Calu3 (cell line): ENCODE measurements around the gene DPEP1. TPM values are rescaled to one million over a fixed set of nuclear protein-coding genes. Genes with fewer than 3 reads are reported as not detected.
A peak's percentile ranks its signal among the peaks of the same experiment; 100 is the strongest.

Experiments used
- BruUV-seq: library from RNA; stranded (reverse); fragments of 400-500 nt; replicated peaks from 2 replicates; lab custom pipeline; 2021; lab: Mats Ljungman, UMichigan
- CTCF ChIA-PET: fragments of 300-600 bp; sonication (Branson Sonifier 250); formaldehyde crosslinking; loops from one replicate; lab custom pipeline; 2022; ENCODE audit warnings: antibody characterized with exemption; lab: Charles Lee
- DNase-seq: peaks from one replicate; pipeline ENCODE4 v3.0.0; 2022
- H3K27ac Mint-ChIP-seq: one replicate; pipeline ENCODE4 v1.8.0; 2022; ENCODE audit warnings: mixed read lengths; ENCODE audit not compliant: unreplicated experiment
- H3K27me3 Mint-ChIP-seq: one replicate; pipeline ENCODE4 v1.8.0; 2022; ENCODE audit warnings: mixed read lengths; ENCODE audit not compliant: unreplicated experiment
- H3K36me3 Mint-ChIP-seq: one replicate; pipeline ENCODE4 v1.8.0; 2022; ENCODE audit warnings: mild to moderate bottlenecking, moderate library complexity, mixed read lengths; ENCODE audit not compliant: insufficient read depth, unreplicated experiment
- H3K4me1 Mint-ChIP-seq: one replicate; pipeline ENCODE4 v1.8.0; 2022; ENCODE audit warnings: mild to moderate bottlenecking, low read depth, mixed read lengths; ENCODE audit not compliant: unreplicated experiment
- H3K4me3 Mint-ChIP-seq: one replicate; pipeline ENCODE4 v1.8.0; 2022; ENCODE audit warnings: mild to moderate bottlenecking, low read depth, moderate library complexity, mixed read lengths; ENCODE audit not compliant: unreplicated experiment
- H3K9me3 Mint-ChIP-seq: one replicate; pipeline ENCODE4 v1.8.0; 2022; ENCODE audit warnings: low read depth, mixed read lengths; ENCODE audit not compliant: unreplicated experiment
- CTCF ChIP-seq: fragments of 200-600 bp; IDR thresholded peaks from one replicate; pipeline ENCODE4 v1.8.0; 2022; ENCODE audit warnings: antibody characterized with exemption; ENCODE audit not compliant: unreplicated experiment
- intact Hi-C: fragments of 100-400 bp; cut with micrococcal nuclease; formaldehyde crosslinking; loops from one replicate; pipeline ENCODE4 v1.10.0; 2022; ENCODE audit not compliant: unreplicated experiment
- total RNA-seq: library from RNA; stranded (reverse); gene quantifications from 2 replicates; pipeline ENCODE4 v1.2.3, GENCODE V29; 2022

DPEP1 gene
- total RNA-seq, 1 experiment from 2014 or later: not detected

GRCh38 chr16:89678258-89678657, 64.8 kb downstream of the DPEP1 start:
- Mint-ChIP-seq H3K36me3 (peaks cover 7% of the 10 kb centered on the region), H3K27ac (no peak overlapping the region), H3K4me3 (no peak overlapping the region), H3K27me3 (no peaks in the 10 kb centered on the region), H3K4me1 (no peaks in the 10 kb centered on the region), H3K9me3 (no peaks in the 10 kb centered on the region)
- no TSS peak for BruUV-seq
- no peak for TF ChIP-seq CTCF
- CTCF ChIA-PET: interaction anchor here (0.7 kb wide), 1 partner anchor 22 kb away, joined by 5 read pairs; no protein-coding TSS in a partner anchor
- intact Hi-C loops: no loop called here
- DNase-seq: no peak

- no TSS peak for BruUV-seq
- no peak for TF ChIP-seq CTCF
- Mint-ChIP-seq H3K36me3 (peaks cover 61% of the 10 kb centered on the region), H3K4me1 (peaks cover 10% of the 10 kb centered on the region), H3K27ac (no peak overlapping the region), H3K4me3 (peak overlapping the region; percentile 82), H3K27me3 (no peaks in the 10 kb centered on the region), H3K9me3 (no peaks in the 10 kb centered on the region)
- CTCF ChIA-PET: interaction anchor here (0.5 to 1.5 kb wide), 4 partner anchors 15 to 118 kb away, joined by 3 to 17 read pairs (median 6); partner anchors contain the start of genes CHMP1A, SPATA2L and SPATA33
- DNase-seq: no peak
- intact Hi-C loops: no loop called here
Observed at GRCh38 chr16:89685916-89686315, 72.5 kb downstream of the DPEP1 start.

DNA sequence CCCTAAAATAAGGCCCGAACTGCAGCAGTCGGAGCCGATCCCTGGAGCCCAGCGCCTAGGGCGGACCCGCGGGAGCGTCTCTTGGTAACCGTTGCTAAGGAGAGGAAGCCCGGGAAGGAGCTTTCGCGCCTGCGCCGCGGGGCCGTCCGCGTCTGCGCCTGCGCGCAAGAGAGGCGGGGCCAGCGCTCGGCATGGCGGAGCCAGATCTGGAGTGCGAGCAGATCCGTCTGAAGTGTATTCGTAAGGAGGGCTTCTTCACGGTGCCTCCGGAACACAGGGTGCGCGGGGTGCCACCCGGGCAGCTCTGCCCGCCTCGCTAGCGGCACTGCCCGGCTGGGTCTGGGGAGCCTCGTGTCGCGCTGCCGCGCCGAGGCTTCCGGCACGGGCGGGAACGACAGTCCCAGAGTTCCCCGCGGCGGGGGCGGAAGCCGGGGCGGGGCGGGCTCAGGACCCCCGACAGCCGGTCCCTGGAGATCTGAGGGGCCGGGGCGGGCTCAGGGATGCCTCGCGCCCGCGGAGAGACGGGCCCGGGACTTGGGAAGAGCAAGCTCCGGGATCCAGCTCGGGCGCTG, 73.2 kb downstream of the DPEP1 start, which contains the start of gene CDK10:
CDK10 (plus strand) TSS at position 170 of the 572 bp plus-strand sequence; CDS start at position 192, 22 bp downstream.
- DNase-seq: peak; percentile 96
- intact Hi-C loops: no loop called here
- TF ChIP-seq CTCF: no peak
- no peaks in the 10 kb centered on the region for H3K27me3 Mint-ChIP-seq
- CTCF ChIA-PET: interaction anchor here (0.5 to 1.5 kb wide), 4 partner anchors 14 to 118 kb away, joined by 3 to 17 read pairs (median 6); partner anchors contain the start of genes CHMP1A, SPATA2L and SPATA33
- no TSS peak for BruUV-seq
- H3K4me1 Mint-ChIP-seq: peaks cover 10% of the 10 kb centered on the region
- H3K9me3 Mint-ChIP-seq: no peaks in the 10 kb centered on the region
- peak within 1 kb of the TSS; percentile 65 for H3K27ac Mint-ChIP-seq
- peak within 1 kb of the TSS; percentile 82 for H3K4me3 Mint-ChIP-seq
- peaks cover 68% of the 10 kb centered on the region for H3K36me3 Mint-ChIP-seq

GRCh38 chr16:89687092-89687940, 73.9 kb downstream of the DPEP1 start:
- Mint-ChIP-seq H3K36me3 (peaks cover 75% of the 10 kb centered on the region), H3K27ac (peak overlapping the region; percentile 65), H3K4me1 (peaks cover 10% of the 10 kb centered on the region), H3K27me3 (no peaks in the 10 kb centered on the region), H3K4me3 (peak overlapping the region; percentile 82), H3K9me3 (no peaks in the 10 kb centered on the region)
- peak; percentile 85 for DNase-seq
- BruUV-seq: TSS peak; percentile 48
- no peak for TF ChIP-seq CTCF
- intact Hi-C loops: no loop called here
- CTCF ChIA-PET: interaction anchor here (1.1 to 1.5 kb wide), 3 partner anchors 13 to 30 kb away, joined by 4 to 17 read pairs (median 7); partner anchors contain the start of genes CHMP1A, SPATA2L and SPATA33
